Activated CD8-positive, alpha-beta memory T cell treated with anti-CD3 and anti-CD28 coated beads, Interleukin-2, amount 50 U/mL, for 48 hours (primary cell): ENCODE measurements around the gene CRLF1.

Experiments
- DNase-seq: peaks from one replicate; pipeline ENCODE4 v3.0.0-alpha.2; 2020

The CRLF1 gene

GRCh38 chr19:18543814-18544475 is 62.7 kb downstream of the CRLF1 start:
- peak; percentile 81 for DNase-seq
